CD4-positive, alpha-beta memory T cell (primary cell): ENCODE measurements around the gene GARRE1. TPM values are rescaled to one million over a fixed set of nuclear protein-coding genes. Genes with fewer than 3 reads are reported as not detected.
A peak's percentile ranks its signal among the peaks of the same experiment; 100 is the strongest.

Source experiments
- CTCF ChIA-PET: fragments of 350-600 bp; sonication (Branson Sonifier 250); formaldehyde crosslinking; loops from one replicate; lab custom pipeline; 2021; ENCODE audit warnings: inconsistent platforms; ENCODE audit not compliant: partially characterized antibody; lab: Charles Lee
- POLR2A ChIA-PET: fragments of 350-600 bp; sonication (Branson Sonifier 250); formaldehyde crosslinking; loops from one replicate; lab custom pipeline; 2021; ENCODE audit not compliant: partially characterized antibody; lab: Charles Lee
- DNase-seq, 5 donors: peaks; one replicate each; pipeline versions ENCODE4 v3.0.0 to v3.0.0-alpha.2; 2020 to 2022; ENCODE audit warnings: mixed read lengths in 1 of 5
- H3K27ac ChIP-seq: one replicate; pipeline ENCODE4 v1.7.0; 2013; ENCODE audit warnings: low read depth, low read length
- H3K27me3 ChIP-seq: 2 replicates; pipeline ENCODE4 v1.7.0; 2013; ENCODE audit warnings: mild to moderate bottlenecking, low read length, moderate library complexity; ENCODE audit not compliant: insufficient read depth
- H3K36me3 ChIP-seq: 2 replicates; pipeline ENCODE4 v1.7.0; 2013; ENCODE audit warnings: mild to moderate bottlenecking, low read length, moderate library complexity; ENCODE audit not compliant: insufficient read depth
- H3K4me1 ChIP-seq: 2 replicates; pipeline ENCODE4 v1.7.0; 2013; ENCODE audit warnings: mild to moderate bottlenecking, low read length, moderate library complexity; ENCODE audit not compliant: insufficient read depth
- H3K4me3 ChIP-seq, 2 donors: one replicate each; pipeline ENCODE4 v1.7.0; 2013; ENCODE audit warnings: low read length in 2 of 2, mild to moderate bottlenecking in 1 of 2
- H3K9me3 ChIP-seq, 2 donors: one replicate each; pipeline ENCODE4 v1.7.0; 2013; ENCODE audit warnings: low read length in 2 of 2, control low read depth in 1 of 2; ENCODE audit not compliant: control insufficient read depth in 1 of 2
- H3K27ac Mint-ChIP-seq, 7 donors: one replicate each; pipeline ENCODE4 v1.8.0; 2020 to 2021; ENCODE audit warnings: mixed read lengths in 7 of 7, mild to moderate bottlenecking in 6 of 7, inconsistent platforms in 3 of 7, moderate library complexity in 3 of 7
- H3K27me3 Mint-ChIP-seq, 2 donors: one replicate each; pipeline ENCODE4 v1.8.0; 2020 to 2021; ENCODE audit warnings: mixed read lengths in 2 of 2
- H3K36me3 Mint-ChIP-seq, 2 donors: one replicate each; pipeline ENCODE4 v1.8.0; 2020 to 2021; ENCODE audit warnings: mixed read lengths in 2 of 2, inconsistent platforms in 1 of 2, mild to moderate bottlenecking in 1 of 2
- H3K4me1 Mint-ChIP-seq, 4 donors: one replicate each; pipeline ENCODE4 v1.8.0; 2020 to 2021; ENCODE audit warnings: mixed read lengths in 4 of 4, mild to moderate bottlenecking in 1 of 4
- H3K4me3 Mint-ChIP-seq, 8 donors: one replicate each; pipeline ENCODE4 v1.8.0; 2020 to 2021; ENCODE audit warnings: mixed read lengths in 8 of 8, mild to moderate bottlenecking in 7 of 8, moderate library complexity in 6 of 8, inconsistent platforms in 3 of 8
- H3K9me3 Mint-ChIP-seq, 8 donors: one replicate each; pipeline ENCODE4 v1.8.0; 2020 to 2021; ENCODE audit warnings: mixed read lengths in 8 of 8, mild to moderate bottlenecking in 5 of 8, inconsistent platforms in 3 of 8, moderate library complexity in 1 of 8
- intact Hi-C: fragments of 100-400 bp; cut with micrococcal nuclease; formaldehyde crosslinking; loops from one replicate; pipeline ENCODE4 v1.15.1; 2023
- polyA plus RNA-seq, 2 donors: library from polyadenylated mRNA; unstranded; fragments of 300-500 nt; fragmentation: Illumina TruSeq; gene quantifications; one replicate each; pipeline ENCODE4 v1.2.3, GENCODE V29; 2021
- total RNA-seq, 2 experiments: library from RNA; stranded (reverse); gene quantifications; one replicate each; pipeline ENCODE4 v1.2.3, GENCODE V29; 2021

The GARRE1 gene
- total and polyA plus RNA-seq, 4 experiments from 2014 or later: 3.5 to 48.2 (median 26.9) TPM

- Mint-ChIP-seq H3K27me3 (no peaks in the 10 kb centered on the region), H3K4me3 (peak overlapping the region in 5 of 8 donors; percentile 17 to 79 (median 65)), H3K36me3 (peaks cover 8 to 16% of the 10 kb centered on the region in 2 donors), H3K9me3 (no peaks in the 10 kb centered on the region), H3K4me1 (peaks cover 36 to 68% (median 54%) of the 10 kb centered on the region in 4 donors), H3K27ac (peak overlapping the region in 6 of 7 donors; percentile 46 to 76 (median 65))
- no peaks in the 10 kb centered on the region for H3K27me3 ChIP-seq
- no peak for DNase-seq
- no peak overlapping the region for H3K27ac ChIP-seq
- H3K4me3 ChIP-seq: no peak overlapping the region
- no peaks in the 10 kb centered on the region for H3K9me3 ChIP-seq
- H3K36me3 ChIP-seq: no peaks in the 10 kb centered on the region
- intact Hi-C loops: loop anchor here (5.0 kb wide), 1 partner anchor 40 kb away; no protein-coding TSS in a partner anchor
- ChIA-PET CTCF (no interaction called here), POLR2A (interaction anchor here (1.5 kb wide), 1 partner anchor 12 kb away, joined by 6 read pairs; no protein-coding TSS in a partner anchor)
- H3K4me1 ChIP-seq: peaks cover 54% of the 10 kb centered on the region
These were observed 3.2 kb downstream of the GARRE1 start for GRCh38 chr19:34257559-34257924.

GRCh38 chr19:34259367-34260095 lies 5.2 kb downstream of the GARRE1 start:
- peak overlapping the region in 2 of 8 donors; percentile 33 to 49 for H3K4me3 Mint-ChIP-seq
- H3K27me3 Mint-ChIP-seq: no peaks in the 10 kb centered on the region
- H3K4me1 Mint-ChIP-seq: peaks cover 38 to 65% (median 51%) of the 10 kb centered on the region in 4 donors
- Histone ChIP-seq H3K36me3 (no peaks in the 10 kb centered on the region), H3K9me3 (no peaks in the 10 kb centered on the region), H3K27ac (no peak overlapping the region), H3K4me3 (no peak overlapping the region), H3K27me3 (no peaks in the 10 kb centered on the region), H3K4me1 (peaks cover 48% of the 10 kb centered on the region)
- intact Hi-C loops: loop anchor here (1.0 to 5.0 kb wide), 2 partner anchors 11 to 42 kb away; no protein-coding TSS in a partner anchor
- H3K27ac Mint-ChIP-seq: peak overlapping the region in 6 of 7 donors; percentile 28 to 66 (median 38)
- no peak for DNase-seq
- CTCF ChIA-PET: no interaction called here
- H3K36me3 Mint-ChIP-seq: peaks cover 8 to 16% of the 10 kb centered on the region in 2 donors
- H3K9me3 Mint-ChIP-seq: no peaks in the 10 kb centered on the region
- POLR2A ChIA-PET: interaction anchor here (0.6 to 1.0 kb wide), 2 partner anchors 9 to 14 kb away, joined by 3 to 4 read pairs; no protein-coding TSS in a partner anchor

- Mint-ChIP-seq H3K27me3 (no peaks in the 10 kb centered on the region), H3K4me1 (peaks cover 43 to 71% (median 57%) of the 10 kb centered on the region in 4 donors), H3K9me3 (no peaks in the 10 kb centered on the region), H3K36me3 (peaks cover 11% of the 10 kb centered on the region in 2 donors), H3K4me3 (peak overlapping the region in 1 of 8 donors; percentile 30), H3K27ac (peak overlapping the region in 5 of 7 donors; percentile 43 to 80 (median 58))
- H3K9me3 ChIP-seq: no peaks in the 10 kb centered on the region
- no peaks in the 10 kb centered on the region for H3K27me3 ChIP-seq
- H3K4me1 ChIP-seq: peaks cover 54% of the 10 kb centered on the region
- H3K27ac ChIP-seq: no peak overlapping the region
- ChIA-PET CTCF (interaction anchor here (1.0 to 1.9 kb wide), 4 partner anchors 11 to 86 kb away, joined by 3 to 8 read pairs (median 4); no protein-coding TSS in a partner anchor), POLR2A (interaction anchor here (1.2 to 1.9 kb wide), 3 partner anchors 9 to 87 kb away, joined by 3 to 14 read pairs (median 6); no protein-coding TSS in a partner anchor)
- DNase-seq: no peak
- intact Hi-C loops: no loop called here
- H3K36me3 ChIP-seq: no peaks in the 10 kb centered on the region
- H3K4me3 ChIP-seq: no peak overlapping the region
These were observed 6.4 kb downstream of the GARRE1 start for GRCh38 chr19:34260771-34261173.

- Histone ChIP-seq H3K9me3 (no peaks in the 10 kb centered on the region), H3K27me3 (no peaks in the 10 kb centered on the region), H3K27ac (no peak overlapping the region), H3K36me3 (no peaks in the 10 kb centered on the region), H3K4me3 (no peak overlapping the region), H3K4me1 (peaks cover 53% of the 10 kb centered on the region)
- Mint-ChIP-seq H3K36me3 (peaks cover 11% of the 10 kb centered on the region in 2 donors), H3K4me1 (peaks cover 44 to 75% (median 62%) of the 10 kb centered on the region in 4 donors), H3K27ac (peak overlapping the region; percentile 43 to 90 (median 58)), H3K4me3 (peak overlapping the region in 2 of 8 donors; percentile 25 to 50), H3K9me3 (no peaks in the 10 kb centered on the region), H3K27me3 (no peaks in the 10 kb centered on the region)
- CTCF ChIA-PET: interaction anchor here (0.6 to 1.9 kb wide), 4 partner anchors 10 to 85 kb away, joined by 3 to 8 read pairs (median 4); no protein-coding TSS in a partner anchor
- intact Hi-C loops: no loop called here
- no peak for DNase-seq
- POLR2A ChIA-PET: interaction anchor here (1.2 to 1.9 kb wide), 4 partner anchors 8 to 88 kb away, joined by 3 to 14 read pairs (median 5); no protein-coding TSS in a partner anchor
These were observed 7.2 kb downstream of the GARRE1 start for GRCh38 chr19:34261334-34262109.

GRCh38 chr19:34263745-34264237 lies 9.4 kb downstream of the GARRE1 start:
- H3K4me1 ChIP-seq: peaks cover 62% of the 10 kb centered on the region
- H3K27me3 ChIP-seq: no peaks in the 10 kb centered on the region
- peaks cover 42 to 68% (median 59%) of the 10 kb centered on the region in 4 donors for H3K4me1 Mint-ChIP-seq
- peak overlapping the region; percentile 13 to 84 (median 50) for H3K27ac Mint-ChIP-seq
- H3K27ac ChIP-seq: no peak overlapping the region
- intact Hi-C loops: no loop called here
- H3K4me3 Mint-ChIP-seq: peak overlapping the region in 3 of 8 donors; percentile 2 to 45 (median 13)
- H3K36me3 Mint-ChIP-seq: peaks cover 9 to 11% of the 10 kb centered on the region in 2 donors
- no peaks in the 10 kb centered on the region for H3K9me3 ChIP-seq
- no peaks in the 10 kb centered on the region for H3K36me3 ChIP-seq
- no peaks in the 10 kb centered on the region for H3K9me3 Mint-ChIP-seq
- POLR2A ChIA-PET: no interaction called here
- CTCF ChIA-PET: interaction anchor here (1.6 kb wide), 1 partner anchor 53 kb away, joined by 3 read pairs; no protein-coding TSS in a partner anchor
- DNase-seq: no peak
- H3K4me3 ChIP-seq: no peak overlapping the region
- no peaks in the 10 kb centered on the region for H3K27me3 Mint-ChIP-seq

GRCh38 chr19:34265221-34265650 lies 10.9 kb downstream of the GARRE1 start:
- no peak overlapping the region for H3K4me3 ChIP-seq
- H3K4me1 Mint-ChIP-seq: peaks cover 47 to 70% (median 62%) of the 10 kb centered on the region in 4 donors

More at GRCh38 chr19:34265221-34265650, 10.9 kb downstream of the GARRE1 start:
- Histone ChIP-seq H3K4me1 (peaks cover 69% of the 10 kb centered on the region), H3K27ac (no peak overlapping the region), H3K27me3 (no peaks in the 10 kb centered on the region), H3K9me3 (no peaks in the 10 kb centered on the region), H3K36me3 (no peaks in the 10 kb centered on the region)
- peak in 1 of 5 donors; percentile 43 for DNase-seq
- CTCF ChIA-PET: no interaction called here
- Mint-ChIP-seq H3K9me3 (no peaks in the 10 kb centered on the region), H3K27ac (peak overlapping the region in 4 of 7 donors; percentile 8 to 74 (median 54)), H3K27me3 (no peaks in the 10 kb centered on the region), H3K36me3 (peaks cover 4 to 7% of the 10 kb centered on the region in 2 donors), H3K4me3 (peak overlapping the region in 1 of 8 donors; percentile 28)
- intact Hi-C loops: no loop called here
- POLR2A ChIA-PET: no interaction called here
